ENCODE measurements around the gene GREB1. TPM values are rescaled to one million over a fixed set of nuclear protein-coding genes. Genes with fewer than 3 reads are reported as not detected.

The GREB1 gene
- total and polyA plus RNA-seq, 2 of the 13 experiments (the other 11 are each of a cell fraction or from before 2014, with no cell fraction given), result 31.3 to 61.2 TPM

DNA sequence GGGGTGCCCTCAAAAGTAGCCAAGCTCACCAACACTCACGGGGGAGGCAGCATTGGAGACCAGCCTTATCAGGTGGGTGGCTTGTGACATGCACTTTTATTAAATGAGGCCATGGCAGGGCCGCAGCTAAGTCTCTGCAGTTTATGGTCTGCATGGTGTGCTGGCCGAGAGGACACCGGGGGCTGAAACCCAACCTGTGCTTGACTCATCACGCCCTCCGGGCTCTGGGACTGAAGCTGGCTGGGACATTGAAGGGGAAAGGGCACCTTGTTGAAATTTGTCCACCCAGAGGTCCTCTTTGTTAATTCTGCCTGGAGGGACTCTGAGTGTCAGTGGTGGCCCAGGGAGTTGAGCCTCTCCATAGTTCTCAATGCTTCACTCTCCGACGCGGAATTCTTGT is 153.9 kb downstream of the GREB1 start (continued):
- TF ChIP-seq, protein P1, sequence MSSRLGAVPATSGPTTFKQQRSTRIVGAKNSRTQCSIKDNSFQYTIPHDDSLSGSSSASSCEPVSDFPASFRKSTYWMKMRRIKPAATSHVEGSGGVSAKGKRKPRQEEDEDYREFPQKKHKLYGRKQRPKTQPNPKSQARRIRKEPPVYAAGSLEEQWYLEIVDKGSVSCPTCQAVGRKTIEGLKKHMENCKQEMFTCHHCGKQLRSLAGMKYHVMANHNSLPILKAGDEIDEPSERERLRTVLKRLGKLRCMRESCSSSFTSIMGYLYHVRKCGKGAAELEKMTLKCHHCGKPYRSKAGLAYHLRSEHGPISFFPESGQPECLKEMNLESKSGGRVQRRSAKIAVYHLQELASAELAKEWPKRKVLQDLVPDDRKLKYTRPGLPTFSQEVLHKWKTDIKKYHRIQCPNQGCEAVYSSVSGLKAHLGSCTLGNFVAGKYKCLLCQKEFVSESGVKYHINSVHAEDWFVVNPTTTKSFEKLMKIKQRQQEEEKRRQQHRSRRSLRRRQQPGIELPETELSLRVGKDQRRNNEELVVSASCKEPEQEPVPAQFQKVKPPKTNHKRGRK (CRISPR knock-in tag; IDR thresholded peaks at IDR 0.05), result no peak
- TF ChIP-seq, protein P2, sequence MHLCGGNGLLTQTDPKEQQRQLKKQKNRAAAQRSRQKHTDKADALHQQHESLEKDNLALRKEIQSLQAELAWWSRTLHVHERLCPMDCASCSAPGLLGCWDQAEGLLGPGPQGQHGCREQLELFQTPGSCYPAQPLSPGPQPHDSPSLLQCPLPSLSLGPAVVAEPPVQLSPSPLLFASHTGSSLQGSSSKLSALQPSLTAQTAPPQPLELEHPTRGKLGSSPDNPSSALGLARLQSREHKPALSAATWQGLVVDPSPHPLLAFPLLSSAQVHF (CRISPR knock-in tag; IDR thresholded peaks at IDR 0.05), result no peak
- TF ChIP-seq MXI1 (IDR thresholded peaks at IDR 0.05; ENCODE audit: borderline replicate concordance, low read depth, low read length) (no peak), ZNF746 (CRISPR knock-in tag; IDR thresholded peaks at IDR 0.05) (no peak), ZNF101 (CRISPR knock-in tag; IDR thresholded peaks at IDR 0.05; ENCODE audit: borderline replicate concordance, low read depth) (no peak), ZNF567 (CRISPR knock-in tag; IDR thresholded peaks at IDR 0.05; ENCODE audit: borderline replicate concordance) (no peak), SETDB1 (CRISPR knock-in tag; IDR thresholded peaks at IDR 0.05; ENCODE audit: borderline replicate concordance) (no peak), ZNF782 (CRISPR knock-in tag; IDR thresholded peaks at IDR 0.05; ENCODE audit: borderline replicate concordance) (no peak), ZNF30 (CRISPR knock-in tag; IDR thresholded peaks at IDR 0.05) (no peak)
- TF ChIP-seq, protein P3, sequence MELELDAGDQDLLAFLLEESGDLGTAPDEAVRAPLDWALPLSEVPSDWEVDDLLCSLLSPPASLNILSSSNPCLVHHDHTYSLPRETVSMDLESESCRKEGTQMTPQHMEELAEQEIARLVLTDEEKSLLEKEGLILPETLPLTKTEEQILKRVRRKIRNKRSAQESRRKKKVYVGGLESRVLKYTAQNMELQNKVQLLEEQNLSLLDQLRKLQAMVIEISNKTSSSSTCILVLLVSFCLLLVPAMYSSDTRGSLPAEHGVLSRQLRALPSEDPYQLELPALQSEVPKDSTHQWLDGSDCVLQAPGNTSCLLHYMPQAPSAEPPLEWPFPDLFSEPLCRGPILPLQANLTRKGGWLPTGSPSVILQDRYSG (CRISPR knock-in tag; IDR thresholded peaks at IDR 0.05), result no peak

Data from HepG2 (cell line).